Neural crest cell (in vitro differentiated cells): ENCODE results near the gene LPAR1. TPM values are rescaled to one million over a fixed set of nuclear protein-coding genes. Genes with fewer than 3 reads are reported as not detected.

Experiments used
- DNase-seq: peaks from one replicate; pipeline ENCODE4 v3.0.0; 2021; ENCODE audit warnings: low read depth, mixed read lengths, low spot score
- H3K27ac Mint-ChIP-seq: one replicate; pipeline ENCODE4 v1.8.0; 2021; ENCODE audit warnings: mild to moderate bottlenecking, mixed read lengths; ENCODE audit not compliant: unreplicated experiment
- H3K27me3 Mint-ChIP-seq: 2 replicates; pipeline ENCODE4 v1.8.0; 2021; ENCODE audit warnings: low read depth, mild to moderate bottlenecking, mixed read lengths
- H3K36me3 Mint-ChIP-seq: 2 replicates; pipeline ENCODE4 v1.8.0; 2021; ENCODE audit warnings: low read depth, mild to moderate bottlenecking, mixed read lengths
- H3K4me1 Mint-ChIP-seq: 2 replicates; pipeline ENCODE4 v1.8.0; 2021; ENCODE audit warnings: mixed read lengths
- H3K4me3 Mint-ChIP-seq: one replicate; pipeline ENCODE4 v1.8.0; 2021; ENCODE audit warnings: mild to moderate bottlenecking, mixed read lengths
- H3K9me3 Mint-ChIP-seq: 2 replicates; pipeline ENCODE4 v1.8.0; 2021; ENCODE audit warnings: mixed read lengths
- CTCF ChIP-seq: fragments of 200-600 bp; sonication (generic); conservative IDR thresholded peaks from 2 replicates; pipeline ENCODE4 v1.5.0; 2021; ENCODE audit warnings: antibody characterized with exemption, mild to moderate bottlenecking
- total RNA-seq: library from RNA; stranded (reverse); gene quantifications from 2 replicates; pipeline ENCODE4 v1.2.1, GENCODE V29; 2021

Gene LPAR1
- total RNA-seq, 1 donor from 2014 or later = 11.3 TPM

DNA sequence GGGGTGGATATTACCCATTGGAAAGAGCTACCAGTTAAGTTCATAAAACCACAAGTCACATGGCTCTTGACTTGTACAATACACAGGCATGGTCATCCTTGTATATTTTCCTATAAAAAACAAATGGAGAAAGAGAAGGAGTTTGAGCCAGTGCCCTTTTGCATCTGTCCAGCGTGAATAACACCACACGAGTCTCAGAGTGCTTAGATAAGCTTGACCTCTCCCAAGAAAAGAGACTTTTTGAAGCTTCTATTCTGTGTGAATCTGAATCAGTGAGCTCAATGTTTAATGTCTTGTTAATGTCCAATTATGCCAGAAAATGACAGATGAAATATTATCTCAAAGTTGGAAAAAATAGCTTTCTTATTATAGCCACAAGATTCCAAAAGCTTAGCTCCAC, 30.9 kb upstream of the LPAR1 start:
- Mint-ChIP-seq H3K4me3 (no peak overlapping the region), H3K4me1 (peaks cover 3% of the 10 kb centered on the region), H3K9me3 (no peaks in the 10 kb centered on the region), H3K36me3 (no peaks in the 10 kb centered on the region), H3K27me3 (no peaks in the 10 kb centered on the region), H3K27ac (no peak overlapping the region)
- no peak for DNase-seq
- no peak for TF ChIP-seq CTCF

DNA sequence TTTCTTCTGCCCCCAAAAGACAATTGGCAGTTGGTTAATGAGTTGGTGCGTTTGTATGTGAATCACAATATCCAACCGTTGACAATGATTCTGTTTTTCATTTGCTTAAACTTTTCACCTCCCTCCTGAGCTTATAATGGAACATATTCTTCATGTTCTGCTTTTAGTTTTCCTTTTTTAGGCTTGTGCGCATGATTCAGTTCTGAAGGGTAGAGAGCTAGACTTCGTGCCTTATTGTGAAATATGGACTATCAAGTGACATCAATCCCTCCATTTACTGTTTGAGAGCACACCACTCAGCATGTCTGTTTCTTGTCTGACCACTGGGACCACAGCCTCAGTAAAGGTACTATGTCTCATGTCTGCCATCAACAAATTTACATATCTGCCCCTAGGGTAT, 30.5 kb upstream of the LPAR1 start:
- H3K36me3 Mint-ChIP-seq = no peaks in the 10 kb centered on the region
- DNase-seq = no peak
- no peak overlapping the region for H3K27ac Mint-ChIP-seq
- TF ChIP-seq CTCF = no peak
- H3K27me3 Mint-ChIP-seq = no peaks in the 10 kb centered on the region
- H3K4me3 Mint-ChIP-seq = no peak overlapping the region
- H3K9me3 Mint-ChIP-seq = no peaks in the 10 kb centered on the region
- H3K4me1 Mint-ChIP-seq = peaks cover 3% of the 10 kb centered on the region

DNA sequence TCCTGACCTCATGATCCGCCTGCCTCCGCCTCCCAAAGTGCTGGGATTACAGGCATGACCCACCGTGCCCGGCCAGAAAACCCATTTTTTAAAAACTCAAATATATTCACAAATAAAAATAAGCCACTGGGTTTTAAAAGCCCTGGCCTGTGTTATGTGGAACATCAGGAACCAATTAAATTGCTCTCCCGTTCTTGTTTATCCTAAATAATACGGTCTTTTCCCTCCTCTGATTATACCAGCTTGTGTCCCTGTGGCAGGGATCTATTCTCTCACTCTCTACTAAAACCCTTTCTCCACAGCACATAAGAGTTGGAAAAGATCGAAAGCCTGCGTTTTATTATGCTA, 30.1 kb upstream of the LPAR1 start:
- DNase-seq = no peak
- H3K36me3 Mint-ChIP-seq = no peaks in the 10 kb centered on the region
- no peak overlapping the region for H3K4me3 Mint-ChIP-seq

GRCh38 chr9:111066468-111066867, 28.2 kb upstream of the LPAR1 start:
- H3K27ac Mint-ChIP-seq = no peak overlapping the region
- no peaks in the 10 kb centered on the region for H3K36me3 Mint-ChIP-seq
- H3K4me3 Mint-ChIP-seq = no peak overlapping the region
- DNase-seq = no peak
- no peaks in the 10 kb centered on the region for H3K27me3 Mint-ChIP-seq
- no peaks in the 10 kb centered on the region for H3K9me3 Mint-ChIP-seq
- TF ChIP-seq CTCF = no peak
- peaks cover 3% of the 10 kb centered on the region for H3K4me1 Mint-ChIP-seq

More for the DNA sequence above, 30.1 kb upstream of the LPAR1 start:
- TF ChIP-seq CTCF = no peak
- Mint-ChIP-seq H3K27ac (no peak overlapping the region), H3K4me1 (peaks cover 3% of the 10 kb centered on the region), H3K27me3 (no peaks in the 10 kb centered on the region), H3K9me3 (no peaks in the 10 kb centered on the region)

DNA sequence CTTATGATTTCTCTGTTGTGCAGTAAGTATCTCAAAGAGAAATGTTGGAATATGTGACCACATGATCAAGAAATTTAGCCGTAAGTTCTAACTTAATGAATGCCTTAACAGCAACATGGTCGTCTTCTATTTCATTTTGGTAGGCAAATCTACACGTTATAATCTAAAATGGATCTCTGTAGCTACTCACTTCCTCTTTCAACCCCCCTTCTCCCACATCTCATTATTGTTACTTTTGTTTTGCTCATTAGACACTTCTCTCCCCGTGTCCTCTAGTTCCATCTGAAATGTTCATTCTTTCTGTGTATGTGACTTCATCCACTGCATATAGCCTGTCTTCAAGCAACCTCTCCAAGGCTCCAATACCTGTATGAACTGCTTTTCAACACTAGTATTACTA, 27.1 kb upstream of the LPAR1 start:
- peaks cover 3% of the 10 kb centered on the region for H3K4me1 Mint-ChIP-seq
- no peak for TF ChIP-seq CTCF
- no peaks in the 10 kb centered on the region for H3K36me3 Mint-ChIP-seq
- no peaks in the 10 kb centered on the region for H3K27me3 Mint-ChIP-seq
- no peaks in the 10 kb centered on the region for H3K9me3 Mint-ChIP-seq
- no peak for DNase-seq
- H3K4me3 Mint-ChIP-seq = no peak overlapping the region
- H3K27ac Mint-ChIP-seq = no peak overlapping the region

GRCh38 chr9:111064160-111064837, 26.0 kb upstream of the LPAR1 start:
- no peaks in the 10 kb centered on the region for H3K27me3 Mint-ChIP-seq
- no peaks in the 10 kb centered on the region for H3K36me3 Mint-ChIP-seq
- no peak overlapping the region for H3K4me3 Mint-ChIP-seq
- DNase-seq = no peak
- no peaks in the 10 kb centered on the region for H3K9me3 Mint-ChIP-seq
- TF ChIP-seq CTCF = no peak
- H3K27ac Mint-ChIP-seq = no peak overlapping the region
- peaks cover 3% of the 10 kb centered on the region for H3K4me1 Mint-ChIP-seq
